ENCODE data around the gene PLAAT4.
"Not testable (repeated sequence)": the region's sequence is repeated elsewhere in the genome, so short reads cannot be mapped to it uniquely, and the experiment has no call there.

DNA sequence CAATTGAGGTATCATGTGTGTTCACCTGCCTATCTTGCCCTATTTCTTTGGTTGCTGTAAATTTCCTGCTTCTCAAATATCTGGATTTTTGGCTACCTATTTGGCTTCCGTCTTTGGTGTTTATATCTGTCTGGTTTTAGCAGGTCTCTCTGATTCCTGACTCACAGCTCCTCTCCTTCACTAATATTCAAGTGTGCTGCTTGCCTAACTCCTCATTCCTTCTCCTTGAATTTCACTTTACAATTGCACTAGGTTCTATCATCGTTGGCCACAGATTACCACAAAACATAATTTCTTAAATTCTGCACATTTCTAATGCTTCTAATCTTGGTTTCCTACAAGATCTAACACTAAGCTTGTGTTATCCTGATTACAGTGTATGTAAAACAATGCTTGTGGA lies 5.9 kb downstream of the PLAAT4 start:
- TF ChIP-seq, protein P1, sequence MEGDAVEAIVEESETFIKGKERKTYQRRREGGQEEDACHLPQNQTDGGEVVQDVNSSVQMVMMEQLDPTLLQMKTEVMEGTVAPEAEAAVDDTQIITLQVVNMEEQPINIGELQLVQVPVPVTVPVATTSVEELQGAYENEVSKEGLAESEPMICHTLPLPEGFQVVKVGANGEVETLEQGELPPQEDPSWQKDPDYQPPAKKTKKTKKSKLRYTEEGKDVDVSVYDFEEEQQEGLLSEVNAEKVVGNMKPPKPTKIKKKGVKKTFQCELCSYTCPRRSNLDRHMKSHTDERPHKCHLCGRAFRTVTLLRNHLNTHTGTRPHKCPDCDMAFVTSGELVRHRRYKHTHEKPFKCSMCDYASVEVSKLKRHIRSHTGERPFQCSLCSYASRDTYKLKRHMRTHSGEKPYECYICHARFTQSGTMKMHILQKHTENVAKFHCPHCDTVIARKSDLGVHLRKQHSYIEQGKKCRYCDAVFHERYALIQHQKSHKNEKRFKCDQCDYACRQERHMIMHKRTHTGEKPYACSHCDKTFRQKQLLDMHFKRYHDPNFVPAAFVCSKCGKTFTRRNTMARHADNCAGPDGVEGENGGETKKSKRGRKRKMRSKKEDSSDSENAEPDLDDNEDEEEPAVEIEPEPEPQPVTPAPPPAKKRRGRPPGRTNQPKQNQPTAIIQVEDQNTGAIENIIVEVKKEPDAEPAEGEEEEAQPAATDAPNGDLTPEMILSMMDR (IDR thresholded peaks at IDR 0.05; ENCODE audit: poor library complexity) = not testable (repeated sequence)
- TF ChIP-seq EZH2 (IDR thresholded peaks at IDR 0.05; ENCODE audit: borderline replicate concordance); EZH2phosphoT487 (IDR thresholded peaks at IDR 0.05; ENCODE audit: low read depth, severe bottlenecking, unreplicated experiment): not testable (repeated sequence)

Data from hepatocyte (in vitro differentiated cells).